BJ (cell line): ENCODE data around the gene KLHL40. TPM values are rescaled to one million over a fixed set of nuclear protein-coding genes. Genes with fewer than 3 reads are reported as not detected.

Experiments
- CTCF ChIA-PET: fragments of 350-600 bp; formaldehyde crosslinking; extraction: SDS; loops from one replicate; lab custom pipeline; 2021; ENCODE audit warnings: antibody characterized with exemption, inconsistent platforms; lab: Yijun Ruan, JAX
- POLR2A ChIA-PET: fragments of 300-600 bp; sonication (Branson Sonifier 250); formaldehyde crosslinking; extraction: SDS; loops from one replicate; lab custom pipeline; 2021; ENCODE audit warnings: antibody characterized with exemption; lab: Charles Lee
- DNase-seq: peaks from one replicate; pipeline ENCODE4 v3.0.0-alpha.2; 2011; ENCODE audit warnings: low read depth
- H3K27me3 ChIP-seq: 2 replicates; pipeline ENCODE4 v1.6.0; 2011; ENCODE audit warnings: low read length; ENCODE audit not compliant: control insufficient read depth, insufficient read depth
- H3K36me3 ChIP-seq: 2 replicates; pipeline ENCODE4 v1.5.1; 2011; ENCODE audit warnings: low read length; ENCODE audit not compliant: control insufficient read depth, insufficient read depth
- H3K4me3 ChIP-seq: 2 replicates; pipeline ENCODE4 v1.5.1; 2011; ENCODE audit warnings: low read depth, mild to moderate bottlenecking, control low read depth, low read length
- polyA plus RNA-seq: library from polyadenylated mRNA; depleted of rRNA; stranded (reverse); fragments of >200 nt; gene quantifications from 2 replicates; pipeline ENCODE4 v1.2.3, GENCODE V29; 2011
- TF ChIP-seq, protein P1 (sequence below): IDR thresholded peaks from 2 replicates; pipeline ENCODE4 v1.5.1; 2011; ENCODE audit warnings: low read depth, mild to moderate bottlenecking, control low read depth, inconsistent platforms, low read length, moderate library complexity; ENCODE audit not compliant: insufficient read depth

The KLHL40 gene
- polyA plus RNA-seq, 1 experiment = not detected

DNA sequence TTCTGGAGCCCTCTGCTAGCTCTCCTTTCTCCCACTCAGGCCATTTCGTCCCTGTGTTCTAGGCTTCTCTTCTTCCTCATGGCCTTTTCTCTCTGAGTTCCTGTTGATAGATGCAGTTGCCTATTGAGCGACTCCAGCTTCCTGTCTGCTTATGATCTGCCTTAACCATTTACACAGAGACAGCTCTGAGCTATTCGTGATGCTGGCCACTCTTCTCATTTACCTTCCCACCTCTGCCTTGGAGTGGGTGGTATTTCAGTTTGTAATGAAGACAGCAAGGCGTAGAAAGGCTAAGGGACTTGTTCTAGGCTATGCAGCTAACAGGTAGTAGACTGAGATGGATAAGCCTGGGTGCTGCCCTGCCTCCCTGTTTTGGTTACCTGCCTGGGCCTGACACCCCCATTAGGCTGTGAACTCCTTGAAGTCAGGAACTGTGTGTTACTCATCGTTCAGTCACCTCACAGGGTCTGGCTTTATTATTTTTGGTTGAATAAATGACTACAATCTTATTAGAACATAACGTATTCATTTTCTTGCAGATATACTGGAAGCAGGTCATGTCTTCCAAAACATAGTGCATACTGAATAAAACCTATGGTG lies 44.5 kb upstream of the KLHL40 start:
- peaks cover 27% of the 10 kb centered on the region for H3K36me3 ChIP-seq
- ChIA-PET POLR2A (no interaction called here), CTCF (interaction anchor here (1.0 kb wide), 1 partner anchor 12 kb away, joined by 4 read pairs; the partner anchor contains the start of gene ZBTB47)
- H3K27me3 ChIP-seq = no peaks in the 10 kb centered on the region
- no peak overlapping the region for H3K4me3 ChIP-seq
- no peak for DNase-seq
- TF ChIP-seq, protein P1, sequence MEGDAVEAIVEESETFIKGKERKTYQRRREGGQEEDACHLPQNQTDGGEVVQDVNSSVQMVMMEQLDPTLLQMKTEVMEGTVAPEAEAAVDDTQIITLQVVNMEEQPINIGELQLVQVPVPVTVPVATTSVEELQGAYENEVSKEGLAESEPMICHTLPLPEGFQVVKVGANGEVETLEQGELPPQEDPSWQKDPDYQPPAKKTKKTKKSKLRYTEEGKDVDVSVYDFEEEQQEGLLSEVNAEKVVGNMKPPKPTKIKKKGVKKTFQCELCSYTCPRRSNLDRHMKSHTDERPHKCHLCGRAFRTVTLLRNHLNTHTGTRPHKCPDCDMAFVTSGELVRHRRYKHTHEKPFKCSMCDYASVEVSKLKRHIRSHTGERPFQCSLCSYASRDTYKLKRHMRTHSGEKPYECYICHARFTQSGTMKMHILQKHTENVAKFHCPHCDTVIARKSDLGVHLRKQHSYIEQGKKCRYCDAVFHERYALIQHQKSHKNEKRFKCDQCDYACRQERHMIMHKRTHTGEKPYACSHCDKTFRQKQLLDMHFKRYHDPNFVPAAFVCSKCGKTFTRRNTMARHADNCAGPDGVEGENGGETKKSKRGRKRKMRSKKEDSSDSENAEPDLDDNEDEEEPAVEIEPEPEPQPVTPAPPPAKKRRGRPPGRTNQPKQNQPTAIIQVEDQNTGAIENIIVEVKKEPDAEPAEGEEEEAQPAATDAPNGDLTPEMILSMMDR = no peak

DNA sequence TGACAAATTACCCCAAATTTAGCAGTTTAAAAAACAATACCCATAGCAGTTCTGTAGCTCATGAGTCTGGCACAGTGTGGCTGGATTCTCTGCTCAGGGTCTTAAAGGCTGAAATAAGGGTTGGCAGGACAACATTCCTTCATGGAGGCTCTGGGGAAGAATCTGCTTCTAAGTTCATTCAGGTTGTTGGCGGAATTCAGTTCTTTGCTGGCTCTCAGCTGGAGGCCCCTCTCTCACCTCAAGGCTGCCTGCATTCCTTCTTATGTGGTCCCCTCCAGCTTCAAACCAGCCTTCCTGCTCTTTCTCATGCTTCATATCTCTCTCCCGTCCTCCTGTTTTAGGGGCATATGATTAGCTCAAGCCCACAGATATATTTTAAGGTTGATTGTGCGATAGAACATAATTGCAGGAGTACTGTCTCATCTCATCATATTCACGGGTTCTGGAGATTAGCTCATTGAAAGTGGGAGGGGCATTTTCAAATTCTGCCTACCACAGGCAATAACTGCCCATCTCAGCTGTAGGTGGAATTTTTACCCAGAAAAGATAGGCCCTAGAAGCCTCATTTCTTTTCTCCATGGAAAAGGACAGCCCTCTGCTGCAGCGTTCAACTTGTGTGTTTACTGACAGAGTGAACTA lies 37.4 kb upstream of the KLHL40 start:
- CTCF ChIA-PET = interaction anchor here (0.8 to 1.9 kb wide), 5 partner anchors 8 to 109 kb away, joined by 3 to 8 read pairs (median 3); no protein-coding TSS in a partner anchor
- POLR2A ChIA-PET = no interaction called here
- TF ChIP-seq, protein P1 = no peak
- Histone ChIP-seq H3K36me3 (peaks cover 16% of the 10 kb centered on the region), H3K27me3 (no peaks in the 10 kb centered on the region), H3K4me3 (no peak overlapping the region)
- DNase-seq = no peak

DNA sequence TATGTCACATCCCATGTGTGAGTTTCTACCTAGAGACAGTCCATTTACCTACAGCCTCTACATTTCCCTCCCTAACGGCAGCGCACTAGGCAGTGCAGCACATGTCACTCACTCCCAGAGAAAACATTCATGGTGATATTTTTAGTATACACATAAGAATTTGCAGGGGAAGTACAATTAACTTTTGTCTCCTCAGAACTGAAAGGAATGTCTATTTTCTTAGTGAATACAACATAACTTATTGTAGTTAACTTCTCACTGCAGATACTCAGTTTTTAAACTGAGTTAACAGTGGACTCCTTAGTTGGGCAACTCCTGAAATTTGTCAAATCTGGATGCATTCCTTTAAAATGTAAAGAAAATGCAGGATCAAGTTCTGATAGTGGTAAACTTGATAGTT lies 36.3 kb upstream of the KLHL40 start:
- no peak overlapping the region for H3K4me3 ChIP-seq
- H3K36me3 ChIP-seq = peaks cover 15% of the 10 kb centered on the region
- TF ChIP-seq, protein P1 = no peak
- ChIA-PET POLR2A (no interaction called here), CTCF (interaction anchor here (0.6 to 1.9 kb wide), 5 partner anchors 9 to 96 kb away, joined by 3 to 8 read pairs (median 3); no protein-coding TSS in a partner anchor)
- H3K27me3 ChIP-seq = no peaks in the 10 kb centered on the region
- DNase-seq = no peak

DNA sequence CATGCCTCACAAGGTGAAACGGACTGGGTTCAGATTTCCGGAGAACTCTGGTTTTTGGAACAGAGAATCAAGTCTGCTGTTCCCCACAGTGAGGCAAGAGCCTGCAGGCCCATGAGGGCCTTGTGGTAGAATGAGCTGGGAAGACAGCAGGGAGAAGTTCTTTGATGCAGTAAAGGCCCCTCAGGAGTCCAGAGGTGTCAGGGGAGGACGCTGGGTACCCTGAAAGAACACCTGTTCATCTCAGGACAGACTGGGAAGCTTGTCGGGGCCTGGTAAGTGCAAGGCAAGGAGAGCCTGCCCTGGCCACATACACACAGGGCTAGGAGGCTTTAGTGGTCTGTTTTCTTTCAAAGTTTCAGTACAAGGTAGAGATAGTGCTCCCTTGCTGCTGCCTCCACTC lies 35.6 kb upstream of the KLHL40 start:
- Histone ChIP-seq H3K36me3 (peaks cover 11% of the 10 kb centered on the region), H3K4me3 (no peak overlapping the region)
- POLR2A ChIA-PET = no interaction called here

More for the DNA sequence above, 35.6 kb upstream of the KLHL40 start:
- CTCF ChIA-PET = interaction anchor here (0.6 to 1.0 kb wide), 2 partner anchors 41 to 94 kb away, joined by 3 to 4 read pairs; no protein-coding TSS in a partner anchor
- TF ChIP-seq, protein P1 = no peak
- no peaks in the 10 kb centered on the region for H3K27me3 ChIP-seq
- no peak for DNase-seq
